Left lung (tissue), 10 donors: ENCODE results near the gene RPGRIP1L. TPM values are rescaled to one million over a fixed set of nuclear protein-coding genes. Genes with fewer than 3 reads are reported as not detected.

Experiments used
- ATAC-seq: fragments of 200-7000 bp; cut with Tn5 transposase; one replicate; pipeline ENCODE4 v1.9.1; 2020; ENCODE audit warnings: moderate library complexity
- DNase-seq, 4 donors: peaks; one replicate each; pipeline ENCODE4 v3.0.0-alpha.2; 2013 to 2020
- H3K27ac ChIP-seq, 2 donors: fragments of 200-600 bp; sonication (generic) in 1 of 2; one replicate each; pipeline versions ENCODE4 v1.5.0 to v1.8.0; 2020 to 2021
- H3K27me3 ChIP-seq, 2 donors: fragments of 200-600 bp; sonication (generic) in 1 of 2; one replicate each; pipeline versions ENCODE4 v1.5.0 to v1.8.0; 2020 to 2021
- H3K36me3 ChIP-seq, 2 donors: fragments of 200-600 bp; sonication (generic) in 1 of 2; one replicate each; pipeline versions ENCODE4 v1.5.0 to v1.8.0; 2020 to 2021
- H3K4me1 ChIP-seq, 2 donors: fragments of 200-600 bp; one replicate each; pipeline ENCODE4 v1.8.0; 2021
- H3K4me3 ChIP-seq, 2 donors: fragments of 200-600 bp; sonication (generic) in 1 of 2; one replicate each; pipeline versions ENCODE4 v1.5.0 to v1.8.0; 2020 to 2021; ENCODE audit warnings: mild to moderate bottlenecking in 1 of 2
- H3K9me3 ChIP-seq, 2 donors: fragments of 200-600 bp; sonication (generic) in 1 of 2; one replicate each; pipeline versions ENCODE4 v1.5.0 to v1.8.0; 2020 to 2021
- intact Hi-C, 2 donors: fragments of 100-400 bp; cut with DNase I; formaldehyde crosslinking; loops; one replicate each; pipeline versions ENCODE4 v1.11.2 to v1.14.2; 2022
- polyA plus RNA-seq, 6 donors: library from polyadenylated mRNA; unstranded; fragments of 120-200 nt; gene quantifications; one replicate each; pipeline ENCODE4 v1.2.1, GENCODE V29; 2013; ENCODE audit not compliant: insufficient read length in 6 of 6
- total RNA-seq, 2 donors: library from RNA; stranded (reverse); fragmentation: NEBNext Ultra II Directional; extraction: Animal tissue kit (Norgen Biotek cat#: 25700); gene quantifications; one replicate each; pipeline ENCODE4 v1.2.1, GENCODE V29; 2021
- TF ChIP-seq, protein P1 (sequence below), 2 donors: fragments of 200-600 bp; sonication (generic) in 1 of 2; IDR thresholded peaks; one replicate each; pipeline versions ENCODE4 v1.5.0 to v1.8.0; 2021; ENCODE audit warnings: antibody characterized with exemption in 2 of 2
- donor health status: DM: no; HTN: yes; CAD: no.
- donor health status: DM: no; HTN: no; CAD: no.

RPGRIP1L gene
- total and polyA plus RNA-seq, 8 donors = 8.0 to 18.2 (median 16.3) TPM

DNA sequence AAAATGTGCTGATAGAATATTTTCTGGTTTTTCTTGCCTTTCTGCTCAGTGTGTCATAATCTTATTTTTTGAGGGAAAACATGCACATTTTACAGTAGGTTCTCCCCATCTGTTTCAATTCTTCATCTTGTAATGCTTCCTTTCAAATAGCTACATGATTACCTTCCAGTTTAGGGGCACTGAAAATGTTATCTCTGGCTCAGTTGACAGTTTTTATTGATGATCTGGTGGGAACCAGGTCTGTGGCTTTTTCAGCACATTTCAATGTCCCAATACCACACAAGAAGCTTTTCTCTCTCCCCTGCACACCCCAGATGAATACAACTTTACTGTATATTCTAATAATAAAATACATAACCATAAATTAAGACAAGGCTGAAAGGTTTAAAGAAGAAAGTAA lies 36.8 kb upstream of the RPGRIP1L start:
- intact Hi-C loops = no loop called here
- no peak for DNase-seq
- Histone ChIP-seq H3K27me3 (no peaks in the 10 kb centered on the region), H3K4me3 (no peak overlapping the region), H3K4me1 (peaks cover 0 to 8% of the 10 kb centered on the region in 2 donors), H3K9me3 (no peaks in the 10 kb centered on the region), H3K27ac (no peak overlapping the region), H3K36me3 (no peaks in the 10 kb centered on the region)
- TF ChIP-seq, protein P1, sequence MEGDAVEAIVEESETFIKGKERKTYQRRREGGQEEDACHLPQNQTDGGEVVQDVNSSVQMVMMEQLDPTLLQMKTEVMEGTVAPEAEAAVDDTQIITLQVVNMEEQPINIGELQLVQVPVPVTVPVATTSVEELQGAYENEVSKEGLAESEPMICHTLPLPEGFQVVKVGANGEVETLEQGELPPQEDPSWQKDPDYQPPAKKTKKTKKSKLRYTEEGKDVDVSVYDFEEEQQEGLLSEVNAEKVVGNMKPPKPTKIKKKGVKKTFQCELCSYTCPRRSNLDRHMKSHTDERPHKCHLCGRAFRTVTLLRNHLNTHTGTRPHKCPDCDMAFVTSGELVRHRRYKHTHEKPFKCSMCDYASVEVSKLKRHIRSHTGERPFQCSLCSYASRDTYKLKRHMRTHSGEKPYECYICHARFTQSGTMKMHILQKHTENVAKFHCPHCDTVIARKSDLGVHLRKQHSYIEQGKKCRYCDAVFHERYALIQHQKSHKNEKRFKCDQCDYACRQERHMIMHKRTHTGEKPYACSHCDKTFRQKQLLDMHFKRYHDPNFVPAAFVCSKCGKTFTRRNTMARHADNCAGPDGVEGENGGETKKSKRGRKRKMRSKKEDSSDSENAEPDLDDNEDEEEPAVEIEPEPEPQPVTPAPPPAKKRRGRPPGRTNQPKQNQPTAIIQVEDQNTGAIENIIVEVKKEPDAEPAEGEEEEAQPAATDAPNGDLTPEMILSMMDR (IDR thresholded peaks at IDR 0.05) = no peak
- ATAC-seq = no peak

DNA sequence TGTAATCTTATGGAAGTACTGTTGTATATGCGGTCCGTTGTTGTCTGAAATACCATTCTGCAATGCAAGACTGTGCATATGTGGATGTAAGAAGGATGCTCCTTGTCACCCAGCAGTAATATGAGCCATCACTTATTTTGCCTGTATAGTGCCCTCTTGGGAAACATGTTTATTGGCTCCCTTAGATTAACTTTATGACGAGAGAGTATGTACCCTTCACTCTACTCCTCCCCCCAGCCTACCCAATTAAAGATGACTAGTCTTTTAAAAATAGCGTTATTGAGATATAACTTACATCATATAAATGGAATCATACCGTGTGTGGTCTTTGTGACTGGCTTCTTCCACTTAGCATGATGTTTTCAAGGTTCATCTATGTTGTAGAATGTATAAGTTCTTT lies 33.9 kb upstream of the RPGRIP1L start:
- TF ChIP-seq, protein P1 (IDR thresholded peaks at IDR 0.05) = no peak
- Histone ChIP-seq H3K27me3 (no peaks in the 10 kb centered on the region), H3K9me3 (no peaks in the 10 kb centered on the region), H3K36me3 (no peaks in the 10 kb centered on the region), H3K27ac (no peak overlapping the region), H3K4me3 (no peak overlapping the region), H3K4me1 (peaks cover 0 to 6% of the 10 kb centered on the region in 2 donors)
- DNase-seq = no peak
- no peak for ATAC-seq
- intact Hi-C loops = no loop called here

DNA sequence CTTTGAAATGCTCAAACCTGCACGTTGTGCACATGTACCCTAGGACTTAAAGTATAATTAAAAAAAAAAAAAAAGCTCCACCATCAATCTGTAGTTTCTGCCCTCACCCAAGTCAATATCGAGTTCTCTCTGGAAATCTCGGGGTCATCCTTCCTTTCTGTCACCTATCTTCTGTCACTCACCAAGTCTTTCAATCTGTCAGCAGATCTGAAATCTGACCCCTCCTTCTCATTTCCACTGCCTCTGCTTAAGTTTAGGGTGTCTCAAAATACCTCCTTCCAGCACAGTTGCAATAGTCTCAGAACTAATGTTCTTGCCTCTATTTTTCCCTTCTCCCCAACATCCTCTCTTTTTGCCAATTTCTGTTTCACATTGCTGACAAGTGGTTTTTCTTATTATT lies 32.6 kb upstream of the RPGRIP1L start:
- Histone ChIP-seq H3K27me3 (no peaks in the 10 kb centered on the region), H3K4me3 (no peak overlapping the region), H3K4me1 (peaks cover 0 to 12% of the 10 kb centered on the region in 2 donors), H3K36me3 (no peaks in the 10 kb centered on the region), H3K27ac (no peak overlapping the region), H3K9me3 (no peaks in the 10 kb centered on the region)
- ATAC-seq (no peak), DNase-seq (no peak)
- TF ChIP-seq, protein P1 (IDR thresholded peaks at IDR 0.05) = no peak
- intact Hi-C loops = no loop called here

DNA sequence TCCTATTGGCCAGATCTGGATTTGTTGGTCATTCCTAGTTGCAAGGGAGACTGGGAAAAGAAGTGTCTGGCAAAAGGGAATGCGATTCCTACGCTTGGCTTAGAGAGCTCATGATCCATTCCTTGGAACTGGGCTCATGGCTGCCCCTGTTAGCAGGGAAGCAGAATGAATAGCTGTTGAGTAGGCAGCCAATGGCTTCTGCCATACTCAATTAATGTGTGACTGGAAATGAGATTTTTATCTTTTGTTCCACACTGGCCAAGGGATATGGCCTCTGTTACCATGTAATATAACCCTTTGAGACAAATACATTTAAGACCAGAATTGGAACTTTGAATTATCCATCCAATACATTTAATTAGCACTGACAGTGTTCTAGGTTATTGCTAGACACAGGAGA lies 31.2 kb upstream of the RPGRIP1L start:
- intact Hi-C loops = no loop called here
- Histone ChIP-seq H3K27me3 (no peaks in the 10 kb centered on the region), H3K9me3 (no peaks in the 10 kb centered on the region), H3K4me3 (no peak overlapping the region), H3K4me1 (peaks cover 0 to 12% of the 10 kb centered on the region in 2 donors), H3K36me3 (no peaks in the 10 kb centered on the region), H3K27ac (no peak overlapping the region)
- DNase-seq (no peak), ATAC-seq (no peak)
- TF ChIP-seq, protein P1 (IDR thresholded peaks at IDR 0.05) = no peak

DNA sequence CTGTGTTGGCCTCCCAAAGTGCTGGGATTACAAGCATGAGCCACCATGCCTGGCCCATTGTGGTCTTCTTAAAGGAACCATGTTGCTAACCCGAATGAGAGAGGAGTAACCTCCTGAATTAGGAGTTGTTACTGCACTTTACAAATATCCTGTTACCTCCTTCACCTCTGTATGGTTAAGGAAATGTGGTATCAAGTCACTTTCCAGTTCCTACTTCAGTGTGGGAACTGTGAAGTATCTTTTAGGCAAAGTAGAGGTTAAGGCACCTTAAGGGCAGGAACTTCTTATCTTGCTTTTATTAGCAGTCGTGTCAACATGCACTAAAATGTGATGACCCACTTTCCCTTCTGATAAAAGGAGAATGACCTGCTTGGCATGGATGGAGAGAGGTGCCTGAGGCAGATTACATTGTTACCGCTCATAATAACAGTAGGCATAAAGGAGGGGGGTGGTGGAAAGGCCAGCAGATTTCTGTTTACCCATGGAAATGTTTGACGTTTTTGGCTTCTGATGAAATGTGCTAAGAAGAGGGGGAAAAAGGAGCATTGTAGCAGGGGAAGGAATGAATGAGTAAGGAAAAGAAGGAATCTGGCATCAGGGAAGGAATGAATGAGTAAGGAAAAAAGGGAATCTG lies 28.8 kb upstream of the RPGRIP1L start:
- Histone ChIP-seq H3K9me3 (no peaks in the 10 kb centered on the region), H3K27ac (no peak overlapping the region), H3K27me3 (no peaks in the 10 kb centered on the region), H3K4me3 (no peak overlapping the region), H3K36me3 (no peaks in the 10 kb centered on the region), H3K4me1 (peaks cover 0 to 12% of the 10 kb centered on the region in 2 donors)
- DNase-seq = no peak
- ATAC-seq = peak; percentile 82
- intact Hi-C loops = no loop called here
- TF ChIP-seq, protein P1 (IDR thresholded peaks at IDR 0.05) = no peak
